Stimulated activated CD4-positive, alpha-beta T cell treated with anti-CD3 and anti-CD28 coated beads, Interleukin-4, amount 100 ng/mL, for 48 hours (primary cell): ENCODE results near the gene IMMP2L.
"Not testable (repeated sequence)": the region's sequence is repeated elsewhere in the genome, so short reads cannot be mapped to it uniquely, and the experiment has no call there.

Experiments used
- DNase-seq, 2 donors: peaks; one replicate each; pipeline ENCODE4 v3.0.0-alpha.2; 2020; ENCODE audit warnings: low read depth in 2 of 2

Gene IMMP2L

GRCh38 chr7:111561904-111562732 lies at the start of gene IMMP2L:
IMMP2L (minus strand) TSS chr7:111562492.
- peak; percentile 83 to 86 for DNase-seq

DNA sequence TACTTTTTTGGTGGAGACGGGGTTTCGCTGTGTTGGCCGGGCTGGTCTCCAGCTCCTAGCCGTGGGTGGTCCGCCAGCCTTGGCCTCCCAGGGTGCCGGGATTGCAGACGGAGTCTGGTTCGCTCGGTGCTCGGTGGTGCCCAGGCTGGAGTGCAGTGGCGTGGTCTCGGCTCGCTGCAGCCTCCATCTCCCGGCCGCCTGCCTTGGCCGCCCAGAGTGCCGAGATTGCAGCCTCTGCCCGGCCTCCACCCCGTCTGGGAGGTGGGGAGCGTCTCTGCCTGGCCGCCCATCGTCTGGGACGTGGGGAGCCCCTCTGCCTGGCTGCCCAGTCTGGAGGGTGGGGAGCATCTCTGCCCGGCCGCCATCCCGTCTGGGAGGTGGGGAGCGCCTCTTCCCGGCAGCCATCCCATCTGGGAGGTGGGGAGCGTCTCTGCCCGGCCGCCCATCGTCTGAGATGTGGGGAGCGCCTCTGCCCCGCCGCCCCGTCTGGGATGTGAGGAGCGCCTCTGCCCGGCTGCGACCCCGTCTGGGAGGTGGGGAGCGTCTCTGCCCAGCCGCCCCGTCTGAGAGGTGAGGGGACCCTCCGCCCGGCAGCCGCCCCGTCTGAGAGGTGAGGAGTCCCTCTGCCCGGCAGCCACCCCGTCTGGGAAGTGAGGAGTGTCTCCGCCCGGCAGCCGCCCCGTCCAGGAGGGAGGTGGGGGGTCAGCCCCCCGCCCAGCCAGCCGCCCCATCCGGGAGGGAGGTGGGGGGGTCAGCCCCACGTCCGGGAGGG lies 47.4 kb upstream of the IMMP2L start:
- DNase-seq: not testable (repeated sequence)

GRCh38 chr7:111607621-111608020 lies 45.3 kb upstream of the IMMP2L start:
- no peak for DNase-seq

DNA sequence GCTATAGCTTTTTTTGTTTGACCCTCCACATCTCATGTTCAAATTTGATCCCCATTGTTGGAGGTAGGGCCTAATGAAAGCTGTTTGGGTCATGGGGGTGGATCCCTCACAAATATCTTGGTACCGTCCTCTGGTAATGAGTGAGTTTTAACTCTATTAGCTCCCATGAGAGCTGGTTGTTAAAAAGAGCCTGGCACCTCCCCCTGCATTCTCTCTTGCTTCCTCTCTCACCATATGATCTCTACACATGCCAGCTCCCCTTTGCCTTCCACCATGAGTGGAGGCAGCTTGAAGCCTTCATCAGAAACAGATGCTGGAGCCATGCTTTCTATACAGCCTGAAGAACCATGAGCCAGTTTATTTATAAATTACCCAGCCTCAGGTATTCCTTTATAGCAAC lies 43.0 kb upstream of the IMMP2L start:
- DNase-seq: no peak

GRCh38 chr7:111600091-111600490 lies 37.8 kb upstream of the IMMP2L start:
- DNase-seq: no peak

DNA sequence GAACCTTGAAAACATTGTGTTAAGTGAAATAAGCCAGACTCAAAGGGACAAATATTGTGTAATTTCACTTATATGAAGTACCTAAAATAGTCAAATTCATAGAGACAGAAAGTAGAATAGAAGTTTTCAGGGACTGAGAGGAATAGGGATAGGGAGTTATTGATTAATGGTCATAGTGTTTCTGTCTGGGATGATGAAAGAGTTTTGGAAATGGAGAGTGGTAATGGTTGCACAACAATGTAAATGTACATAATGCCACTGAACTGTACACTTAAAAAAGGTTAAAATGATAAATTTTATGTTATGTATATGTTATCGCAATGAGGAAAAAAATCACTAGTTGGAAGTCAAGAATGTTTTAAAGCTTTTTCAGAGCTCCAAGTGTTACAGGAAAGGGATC lies 33.5 kb upstream of the IMMP2L start:
- no peak for DNase-seq

- no peak for DNase-seq
Observed at GRCh38 chr7:111594602-111595001, 32.3 kb upstream of the IMMP2L start.

DNA sequence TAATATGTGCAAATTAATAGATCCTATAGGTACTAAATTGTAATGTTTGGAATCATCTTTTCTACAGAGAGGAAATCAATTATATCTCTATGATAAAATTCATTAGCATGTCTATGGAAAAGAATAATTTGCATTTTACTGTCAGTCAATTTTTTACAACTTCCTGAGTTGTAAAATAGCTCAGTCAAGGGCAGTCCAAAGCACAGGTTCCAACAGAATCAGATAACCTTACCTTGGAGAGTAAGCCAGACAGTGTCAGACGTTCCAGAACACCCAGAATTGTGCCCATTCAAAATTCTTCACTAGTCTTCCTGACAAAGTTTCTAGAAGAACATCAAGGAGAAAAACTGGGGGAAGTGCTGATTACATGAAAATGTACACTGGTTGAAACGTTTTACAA lies 31.1 kb upstream of the IMMP2L start:
- no peak for DNase-seq

GRCh38 chr7:111588065-111588433 lies 25.8 kb upstream of the IMMP2L start:
- no peak for DNase-seq

DNA sequence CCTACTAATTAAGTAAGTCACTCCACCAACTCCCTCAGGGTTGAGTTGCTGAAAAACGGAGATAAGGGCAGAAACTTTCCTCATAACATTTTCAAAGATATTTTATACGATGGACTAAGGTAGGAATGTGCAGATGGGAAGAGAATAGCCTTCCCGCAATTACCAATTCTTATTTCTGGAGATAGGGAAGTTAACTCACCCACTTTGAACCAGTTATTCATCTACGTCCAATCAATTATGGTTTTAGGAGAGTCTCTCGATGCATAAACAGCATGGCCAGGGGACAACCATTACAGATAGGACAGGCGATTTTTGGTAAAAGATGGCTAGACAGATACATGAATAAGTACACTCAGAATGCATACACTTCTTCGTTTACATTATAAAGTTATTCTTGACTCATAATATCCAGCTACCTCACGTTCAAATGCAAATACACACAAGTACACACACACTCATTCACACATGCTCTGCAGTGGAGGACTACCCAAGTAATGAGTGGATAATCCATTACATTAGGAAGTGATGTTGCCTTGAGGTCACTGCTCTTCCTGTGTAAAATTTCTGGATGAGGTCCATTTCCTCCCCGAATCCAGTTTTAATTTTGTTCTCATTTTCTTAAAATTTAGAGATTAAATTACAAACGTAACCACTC lies 25.2 kb upstream of the IMMP2L start:
- DNase-seq: no peak

GRCh38 chr7:111586711-111587409 lies 24.6 kb upstream of the IMMP2L start:
- DNase-seq: no peak

GRCh38 chr7:111581784-111582488 lies 19.6 kb upstream of the IMMP2L start:
- not testable (repeated sequence) for DNase-seq

DNA sequence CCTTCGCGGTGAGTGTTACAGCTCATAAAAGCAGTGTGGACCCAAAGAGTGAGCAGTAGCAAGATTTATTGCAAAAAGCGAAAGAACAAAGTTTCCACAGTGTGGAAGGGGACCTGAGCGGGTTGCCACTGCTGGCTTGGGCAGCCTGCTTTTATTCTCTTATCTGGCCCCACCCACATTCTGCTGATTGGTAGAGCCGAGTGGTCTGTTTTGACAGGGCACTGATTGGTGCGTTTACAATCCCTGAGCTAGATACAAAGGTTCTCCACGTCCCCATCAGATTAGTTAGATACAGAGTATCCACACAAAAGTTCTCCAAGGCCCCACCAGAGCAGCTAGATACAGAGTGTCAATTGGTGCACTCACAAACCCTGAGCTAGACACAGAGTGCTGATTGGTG lies 18.9 kb upstream of the IMMP2L start:
- DNase-seq: not testable (repeated sequence)

DNA sequence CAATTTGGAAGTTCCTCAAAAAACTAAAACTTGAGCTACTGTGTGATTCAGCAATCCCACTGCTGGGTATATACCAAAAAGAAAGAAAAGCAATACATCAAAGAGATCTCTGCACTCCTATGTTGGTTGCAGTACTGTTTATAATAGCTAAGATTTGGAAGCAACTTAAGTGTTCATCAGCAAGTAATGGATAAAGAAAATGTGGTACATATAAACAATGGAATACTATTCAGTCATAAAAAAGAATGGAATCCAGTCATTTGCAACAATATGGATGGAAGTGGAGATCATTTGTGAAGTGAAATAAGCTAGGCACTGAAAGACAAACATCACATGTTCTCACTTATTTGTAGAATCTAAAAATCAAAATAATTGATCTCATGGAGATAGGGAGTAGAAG lies 16.5 kb upstream of the IMMP2L start:
- no peak for DNase-seq

- no peak for DNase-seq
Observed at GRCh38 chr7:111571720-111572119, 9.4 kb upstream of the IMMP2L start.

DNA sequence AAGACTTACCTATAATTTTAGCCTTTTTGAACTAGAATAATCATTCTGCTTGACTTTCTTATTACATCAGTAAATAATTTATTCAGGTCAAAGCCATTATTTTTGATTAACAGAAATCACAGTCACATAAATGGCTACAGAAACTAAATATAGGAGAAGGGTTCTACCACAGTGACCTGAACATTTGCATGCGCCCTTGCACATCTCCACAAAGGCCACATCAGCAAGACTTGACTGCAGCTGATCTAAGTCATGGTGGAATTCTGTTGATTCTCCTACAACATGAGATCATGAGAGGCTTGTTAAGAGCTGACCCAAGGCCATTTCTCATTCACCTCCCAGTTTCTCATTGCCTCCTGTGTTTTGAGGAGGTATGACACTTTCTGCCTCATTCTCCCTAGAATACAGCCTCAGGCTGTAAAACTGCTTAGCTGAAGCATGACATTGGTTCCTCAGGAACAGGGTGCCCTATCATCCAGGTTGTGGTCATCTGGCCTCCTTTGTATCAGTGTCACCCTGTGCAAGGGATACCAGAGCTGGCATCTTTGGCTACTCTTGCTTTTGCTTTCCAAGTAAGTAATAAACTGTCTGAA lies 6.7 kb upstream of the IMMP2L start:
- DNase-seq: no peak

GRCh38 chr7:111568419-111568818 lies 6.1 kb upstream of the IMMP2L start:
- DNase-seq: no peak

DNA sequence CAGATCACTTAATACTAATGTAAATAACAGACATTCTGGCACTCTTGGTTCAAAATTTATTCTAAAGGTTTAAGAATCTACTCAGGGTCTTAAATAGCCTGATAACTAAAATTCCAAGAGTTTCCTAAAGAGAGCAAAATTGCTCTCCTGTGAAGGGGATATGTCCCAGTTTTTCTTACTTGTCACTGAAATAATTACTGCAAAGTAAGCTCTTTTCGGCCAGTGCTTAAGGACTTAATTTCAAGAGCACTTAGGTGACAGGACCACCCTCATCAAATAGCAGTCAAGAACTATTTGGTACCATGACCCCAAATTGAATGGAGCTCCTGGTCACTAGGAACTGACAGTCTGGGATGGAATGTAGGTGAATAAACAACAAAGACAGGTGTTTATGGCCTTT lies 1.8 kb upstream of the IMMP2L start:
- no peak for DNase-seq

DNA sequence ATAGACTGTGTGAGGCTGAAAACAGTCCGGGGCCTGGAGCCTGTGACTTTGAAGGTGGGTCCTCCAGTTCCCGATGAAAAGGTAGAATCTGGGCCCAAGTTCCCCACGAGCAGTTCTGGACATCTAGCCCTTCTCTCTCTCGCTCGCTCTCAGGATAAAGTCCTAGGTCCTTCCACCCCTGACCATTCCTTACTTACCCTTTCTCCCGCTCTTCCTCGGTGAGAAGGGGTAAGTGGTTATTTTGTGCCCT lies 713 bp downstream of the IMMP2L start:
- no peak for DNase-seq

DNA sequence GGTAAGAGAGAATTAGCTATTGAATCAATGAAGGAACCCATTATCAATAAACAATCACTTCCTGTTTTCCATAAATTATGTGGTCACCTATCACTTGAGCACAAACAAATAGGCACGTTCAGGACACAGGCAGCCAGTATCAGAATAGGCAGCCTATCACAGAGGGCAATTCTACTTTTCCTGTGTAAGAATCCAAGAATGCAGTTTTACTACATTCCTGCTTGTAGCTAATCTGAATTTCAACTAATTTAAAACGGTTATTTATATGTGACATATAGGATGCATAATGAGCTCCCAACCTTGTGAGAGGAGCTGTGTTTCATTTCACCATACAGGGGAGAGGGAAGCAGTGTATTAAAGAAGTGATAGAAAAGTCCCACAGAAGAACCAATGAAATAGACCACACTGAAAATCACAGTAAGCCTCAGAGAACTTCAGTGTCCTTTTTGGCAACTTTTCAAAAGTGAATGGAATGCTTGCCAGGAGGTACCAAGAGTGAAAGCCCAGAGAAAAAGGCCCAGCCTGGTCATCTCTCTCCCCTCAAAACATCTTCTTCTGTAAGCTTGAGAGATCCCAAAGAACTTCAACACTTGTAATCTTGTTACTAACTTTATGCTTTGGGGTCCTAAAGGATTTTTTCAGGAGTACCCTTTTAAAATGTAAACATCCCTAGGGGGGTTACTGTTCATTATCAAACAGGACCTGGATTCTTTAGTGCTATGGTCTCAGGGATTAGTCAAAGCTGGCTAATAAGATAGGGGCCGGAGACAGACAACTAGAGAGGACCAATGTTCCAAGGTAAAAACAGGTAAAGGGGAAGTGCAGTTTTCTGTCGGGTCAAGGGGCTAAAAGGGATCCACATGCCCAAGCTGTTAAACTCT lies 1.3 kb downstream of the IMMP2L start:
- DNase-seq: no peak
